ENCODE data around the gene PLA2G4E. TPM values are rescaled to one million over a fixed set of nuclear protein-coding genes. Genes with fewer than 3 reads are reported as not detected.
A peak's percentile ranks its signal among the peaks of the same experiment; 100 is the strongest.

Gene PLA2G4E
- total RNA-seq, 1 donor from 2014 or later: 1.0 TPM

DNA sequence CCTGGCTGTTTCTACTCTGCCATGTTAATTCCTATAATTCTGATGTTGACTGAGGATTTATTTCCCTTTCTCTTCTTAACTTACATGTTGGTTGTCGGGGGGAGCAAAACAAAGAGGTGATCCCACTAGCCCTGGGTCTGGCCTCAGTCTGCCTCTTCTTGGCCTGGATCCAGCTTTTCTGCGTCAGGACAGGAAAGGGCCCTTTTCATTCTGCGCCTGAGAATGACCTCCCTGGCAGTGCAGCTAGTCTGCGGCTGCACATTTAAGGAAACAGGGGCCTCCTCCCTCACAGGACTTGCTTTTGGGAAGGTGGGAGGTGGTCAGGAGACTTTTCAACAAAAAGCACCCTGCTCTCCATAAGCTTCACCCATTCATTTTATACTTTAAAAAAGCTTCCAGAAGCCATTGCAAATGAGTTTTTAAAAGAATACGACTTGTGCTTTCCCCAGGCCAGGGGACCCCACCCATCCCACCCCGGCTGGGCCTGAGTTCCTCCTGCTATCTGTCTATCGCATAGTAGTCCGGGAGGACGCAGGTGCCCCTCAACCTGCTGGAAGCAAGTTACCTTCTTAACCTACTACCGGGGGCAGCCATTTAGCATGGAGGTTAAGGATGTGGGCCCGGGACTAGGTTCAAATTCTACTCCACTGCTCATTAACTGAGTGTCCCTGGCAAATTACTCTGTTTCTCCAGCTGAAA, 27.2 kb downstream of the PLA2G4E start:
- no peaks in the 10 kb centered on the region for H3K36me3 Mint-ChIP-seq (ENCODE audit: unreplicated experiment)
- no peaks in the 10 kb centered on the region for H3K4me1 Mint-ChIP-seq (ENCODE audit: low read depth, unreplicated experiment)
- no peak overlapping the region for H3K27ac Mint-ChIP-seq (ENCODE audit: unreplicated experiment)
- TF ChIP-seq, protein P1, sequence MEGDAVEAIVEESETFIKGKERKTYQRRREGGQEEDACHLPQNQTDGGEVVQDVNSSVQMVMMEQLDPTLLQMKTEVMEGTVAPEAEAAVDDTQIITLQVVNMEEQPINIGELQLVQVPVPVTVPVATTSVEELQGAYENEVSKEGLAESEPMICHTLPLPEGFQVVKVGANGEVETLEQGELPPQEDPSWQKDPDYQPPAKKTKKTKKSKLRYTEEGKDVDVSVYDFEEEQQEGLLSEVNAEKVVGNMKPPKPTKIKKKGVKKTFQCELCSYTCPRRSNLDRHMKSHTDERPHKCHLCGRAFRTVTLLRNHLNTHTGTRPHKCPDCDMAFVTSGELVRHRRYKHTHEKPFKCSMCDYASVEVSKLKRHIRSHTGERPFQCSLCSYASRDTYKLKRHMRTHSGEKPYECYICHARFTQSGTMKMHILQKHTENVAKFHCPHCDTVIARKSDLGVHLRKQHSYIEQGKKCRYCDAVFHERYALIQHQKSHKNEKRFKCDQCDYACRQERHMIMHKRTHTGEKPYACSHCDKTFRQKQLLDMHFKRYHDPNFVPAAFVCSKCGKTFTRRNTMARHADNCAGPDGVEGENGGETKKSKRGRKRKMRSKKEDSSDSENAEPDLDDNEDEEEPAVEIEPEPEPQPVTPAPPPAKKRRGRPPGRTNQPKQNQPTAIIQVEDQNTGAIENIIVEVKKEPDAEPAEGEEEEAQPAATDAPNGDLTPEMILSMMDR (IDR thresholded peaks at IDR 0.05; ENCODE audit: partially characterized antibody, unreplicated experiment): no peak
- H3K4me3 Mint-ChIP-seq (ENCODE audit: unreplicated experiment): no peak overlapping the region
- peaks cover 5% of the 10 kb centered on the region for H3K27me3 Mint-ChIP-seq (ENCODE audit: unreplicated experiment)
- peak; percentile 4 for DNase-seq
- H3K9me3 Mint-ChIP-seq (ENCODE audit: unreplicated experiment): peaks cover 3% of the 10 kb centered on the region

DNA sequence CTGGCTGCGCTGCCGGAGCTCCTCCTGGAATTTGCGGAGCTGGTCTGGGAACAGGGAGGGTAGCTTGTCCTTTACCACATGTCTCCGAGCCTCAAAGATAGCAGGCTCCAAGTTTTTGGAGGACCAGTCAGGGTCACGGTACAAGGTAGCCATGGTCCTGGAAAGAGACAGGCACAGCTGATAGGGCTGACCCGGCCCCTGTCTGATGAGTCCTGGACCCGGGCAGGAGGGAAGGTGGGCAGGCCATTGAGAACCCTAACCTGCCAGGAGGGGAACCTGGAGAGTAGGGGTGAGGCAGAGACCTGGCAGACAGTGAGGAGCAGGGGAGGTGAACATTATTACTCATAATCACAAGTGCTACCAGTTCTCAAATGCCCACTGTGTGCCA, 28.0 kb downstream of the PLA2G4E start:
- H3K27me3 Mint-ChIP-seq (ENCODE audit: unreplicated experiment): peaks cover 5% of the 10 kb centered on the region
- no peaks in the 10 kb centered on the region for H3K4me1 Mint-ChIP-seq (ENCODE audit: low read depth, unreplicated experiment)
- no peak overlapping the region for H3K27ac Mint-ChIP-seq (ENCODE audit: unreplicated experiment)
- H3K9me3 Mint-ChIP-seq (ENCODE audit: unreplicated experiment): peaks cover 3% of the 10 kb centered on the region
- no peak overlapping the region for H3K4me3 Mint-ChIP-seq (ENCODE audit: unreplicated experiment)
- H3K36me3 Mint-ChIP-seq (ENCODE audit: unreplicated experiment): no peaks in the 10 kb centered on the region
- TF ChIP-seq, protein P1 (IDR thresholded peaks at IDR 0.05; ENCODE audit: partially characterized antibody, unreplicated experiment): no peak
- peak; percentile 10 for DNase-seq

DNA sequence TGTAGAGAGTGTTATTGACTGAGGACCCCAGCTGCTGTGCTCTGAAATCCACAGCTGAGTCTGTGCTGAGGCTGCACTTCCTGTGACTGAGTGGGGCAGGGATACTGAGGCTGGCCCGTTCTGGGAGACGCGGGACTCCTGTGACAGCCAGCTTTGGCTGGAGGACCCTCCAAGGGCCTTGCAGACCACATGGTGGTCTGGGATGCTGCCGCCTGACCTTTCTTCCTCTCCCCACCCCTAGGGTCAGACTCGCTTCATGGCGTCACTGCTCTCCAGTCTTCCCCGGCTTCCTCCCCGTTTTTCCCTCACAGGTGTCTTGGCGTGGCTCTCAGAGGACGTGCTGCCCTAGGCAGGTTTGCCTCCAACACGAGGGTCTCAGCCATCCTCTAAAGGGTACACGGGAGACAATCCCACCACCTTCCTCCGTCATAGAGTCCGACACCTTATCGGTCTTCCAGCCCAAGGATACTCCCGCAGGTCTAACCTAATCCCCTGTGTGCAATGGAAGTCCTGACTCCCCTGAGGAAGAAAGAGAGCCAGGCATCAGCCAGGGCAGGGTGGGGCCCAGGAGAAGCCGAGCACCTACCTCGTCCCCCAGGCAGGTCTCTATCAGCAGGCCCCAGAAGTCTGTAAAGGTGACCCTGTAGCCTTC, 28.6 kb downstream of the PLA2G4E start:
- peak; percentile 8 for DNase-seq
- TF ChIP-seq, protein P1 (IDR thresholded peaks at IDR 0.05; ENCODE audit: partially characterized antibody, unreplicated experiment): no peak
- Mint-ChIP-seq H3K4me3 (ENCODE audit: unreplicated experiment) (no peak overlapping the region), H3K9me3 (ENCODE audit: unreplicated experiment) (peaks cover 3% of the 10 kb centered on the region), H3K36me3 (ENCODE audit: unreplicated experiment) (no peaks in the 10 kb centered on the region), H3K27me3 (ENCODE audit: unreplicated experiment) (peaks cover 5% of the 10 kb centered on the region), H3K4me1 (ENCODE audit: low read depth, unreplicated experiment) (no peaks in the 10 kb centered on the region), H3K27ac (ENCODE audit: unreplicated experiment) (no peak overlapping the region)

DNA sequence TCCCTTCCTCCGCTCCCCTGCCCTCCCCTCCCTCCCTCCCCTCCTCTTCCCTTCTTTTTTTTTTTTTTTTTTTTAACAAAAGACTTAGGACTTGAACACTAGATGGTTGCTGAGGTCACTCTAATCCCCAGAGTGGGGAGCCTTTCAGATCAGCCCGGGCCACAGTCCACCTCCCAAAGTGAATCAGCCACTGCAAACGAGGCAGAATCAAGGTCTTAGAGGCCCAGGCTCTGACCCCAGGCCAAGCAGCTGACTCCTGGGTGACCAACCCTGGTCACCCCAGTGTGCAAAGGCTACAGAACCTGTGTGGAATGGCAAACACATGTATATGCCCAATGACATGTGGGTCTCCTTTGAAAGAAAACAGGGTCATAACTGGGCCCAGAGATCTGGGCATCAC, 30.2 kb downstream of the PLA2G4E start:
- H3K27ac Mint-ChIP-seq (ENCODE audit: unreplicated experiment): no peak overlapping the region

More for the DNA sequence above, 30.2 kb downstream of the PLA2G4E start:
- TF ChIP-seq, protein P1 (IDR thresholded peaks at IDR 0.05; ENCODE audit: partially characterized antibody, unreplicated experiment): no peak
- no peak overlapping the region for H3K4me3 Mint-ChIP-seq (ENCODE audit: unreplicated experiment)
- peaks cover 3% of the 10 kb centered on the region for H3K9me3 Mint-ChIP-seq (ENCODE audit: unreplicated experiment)
- H3K27me3 Mint-ChIP-seq (ENCODE audit: unreplicated experiment): peaks cover 4% of the 10 kb centered on the region
- DNase-seq: peak; percentile 2
- H3K4me1 Mint-ChIP-seq (ENCODE audit: low read depth, unreplicated experiment): no peaks in the 10 kb centered on the region
- H3K36me3 Mint-ChIP-seq (ENCODE audit: unreplicated experiment): no peaks in the 10 kb centered on the region

Data from glutamatergic neuron (in vitro differentiated cells).